SH-SY5Y (cell line): ENCODE results near the gene EYA4.

Experiments used
- GATA2 ChIP-seq: IDR thresholded peaks from 2 replicates; pipeline ENCODE4 v1.6.1; 2011; ENCODE audit warnings: mild to moderate bottlenecking, low read depth, low read length
- GATA3 ChIP-seq: IDR thresholded peaks from 2 replicates; pipeline ENCODE4 v1.6.1; 2011; ENCODE audit warnings: low read depth, mild to moderate bottlenecking, low read length, moderate library complexity

DNA sequence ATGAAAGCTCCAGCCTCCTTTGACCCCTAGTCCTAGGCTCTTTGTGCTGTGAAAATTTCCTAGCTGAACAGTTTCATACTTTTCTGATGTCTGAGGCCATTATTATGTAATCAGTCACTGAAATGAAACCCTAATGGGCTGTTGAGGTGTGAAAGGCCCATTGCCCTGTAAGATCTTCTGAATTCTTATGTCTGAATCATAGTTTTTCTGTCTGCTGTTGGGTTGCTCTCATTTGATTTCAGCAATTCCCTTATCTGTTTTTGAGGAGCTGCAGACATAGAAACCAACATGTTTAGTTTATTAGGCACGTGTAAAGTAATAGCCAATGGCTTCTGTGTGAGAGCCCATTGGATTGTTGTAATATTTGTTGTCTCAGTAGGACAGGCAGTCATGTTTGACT, 118.1 kb downstream of the EYA4 start:
- TF ChIP-seq GATA2 (no peak), GATA3 (no peak)
